BE2C (cell line): ENCODE results near the gene CCDC92.

Experiments
- DNase-seq: peaks from one replicate; pipeline ENCODE4 v3.0.0-alpha.2; 2020
- H3K27me3 ChIP-seq: fragments of 250-450 bp; sonication (Bioruptor Pico); 2 replicates; pipeline ENCODE4 v1.5.1; 2020; ENCODE audit warnings: mild to moderate bottlenecking
- H3K36me3 ChIP-seq: fragments of 250-450 bp; sonication (Bioruptor Pico); 2 replicates; pipeline ENCODE4 v1.5.1; 2020; ENCODE audit warnings: mild to moderate bottlenecking
- H3K4me1 ChIP-seq: fragments of 250-450 bp; sonication (Bioruptor Pico); 2 replicates; pipeline ENCODE4 v1.5.1; 2020
- H3K4me3 ChIP-seq: 2 replicates; pipeline ENCODE4 v1.5.1; 2011; ENCODE audit warnings: low read depth, low read length
- H3K9me3 ChIP-seq: fragments of 250-450 bp; sonication (Bioruptor Pico); 2 replicates; pipeline ENCODE4 v1.5.1; 2020
- CTCF ChIP-seq: IDR thresholded peaks from 2 replicates; pipeline ENCODE4 v1.5.1; 2012; ENCODE audit warnings: mild to moderate bottlenecking, low read depth, low read length

CCDC92 gene

GRCh38 chr12:123998344-123998990 lies 25.8 kb upstream of the CCDC92 start:
- H3K9me3 ChIP-seq = no peaks in the 10 kb centered on the region
- H3K4me1 ChIP-seq = peaks cover 5% of the 10 kb centered on the region; the same call in 1 of the 2 replicates
- peaks cover 49% of the 10 kb centered on the region for H3K36me3 ChIP-seq
- TF ChIP-seq CTCF = no peak
- no peak overlapping the region for H3K4me3 ChIP-seq
- no peaks in the 10 kb centered on the region for H3K27me3 ChIP-seq
- no peak for DNase-seq

GRCh38 chr12:123997908-123998307 lies 25.3 kb upstream of the CCDC92 start:
- Histone ChIP-seq H3K9me3 (no peaks in the 10 kb centered on the region), H3K4me1 (peaks cover 10% of the 10 kb centered on the region), H3K27me3 (no peaks in the 10 kb centered on the region), H3K4me3 (no peak overlapping the region), H3K36me3 (peaks cover 52% of the 10 kb centered on the region)
- no peak for TF ChIP-seq CTCF
- no peak for DNase-seq

GRCh38 chr12:123997033-123997822 lies 24.6 kb upstream of the CCDC92 start:
- H3K36me3 ChIP-seq = peaks cover 52% of the 10 kb centered on the region
- peaks cover 12% of the 10 kb centered on the region for H3K4me1 ChIP-seq
- H3K4me3 ChIP-seq = no peak overlapping the region
- no peak for TF ChIP-seq CTCF
- no peaks in the 10 kb centered on the region for H3K27me3 ChIP-seq
- H3K9me3 ChIP-seq = no peaks in the 10 kb centered on the region
- no peak for DNase-seq

GRCh38 chr12:123996581-123996980 lies 23.9 kb upstream of the CCDC92 start:
- Histone ChIP-seq H3K36me3 (peaks cover 52% of the 10 kb centered on the region), H3K9me3 (no peaks in the 10 kb centered on the region)
- DNase-seq = no peak

GRCh38 chr12:123995023-123995748 lies 22.6 kb upstream of the CCDC92 start:
- H3K4me3 ChIP-seq = no peak overlapping the region
- H3K36me3 ChIP-seq = peaks cover 52% of the 10 kb centered on the region
- no peak for DNase-seq
- H3K4me1 ChIP-seq = peaks cover 18% of the 10 kb centered on the region
- TF ChIP-seq CTCF = no peak
- no peaks in the 10 kb centered on the region for H3K9me3 ChIP-seq
- H3K27me3 ChIP-seq = no peaks in the 10 kb centered on the region

More at GRCh38 chr12:123996581-123996980, 23.9 kb upstream of the CCDC92 start:
- H3K27me3 ChIP-seq = no peaks in the 10 kb centered on the region
- no peak overlapping the region for H3K4me3 ChIP-seq
- H3K4me1 ChIP-seq = peaks cover 13% of the 10 kb centered on the region
- TF ChIP-seq CTCF = no peak
